HG03354 (cell line): ENCODE results near the gene RPUSD3.
"Not testable (repeated sequence)": the region's sequence is repeated elsewhere in the genome, so short reads cannot be mapped to it uniquely, and the experiment has no call there.

Experiments
- ATAC-seq: cut with Tn5 transposase; IDR thresholded peaks from one replicate; pipeline ENCODE4 v1.9.1; 2021; ENCODE audit warnings: mild to moderate bottlenecking; ENCODE audit not compliant: unreplicated experiment, poor library complexity, severe bottlenecking

The RPUSD3 gene

GRCh38 chr3:9843715-9844438 lies at the start of gene RPUSD3:
Gene RPUSD3, minus strand, starts transcription at chr3:9844008. Its CDS starts 18 bp downstream, at chr3:9843990.
- ATAC-seq = peak; percentile 98

GRCh38 chr3:9891072-9891622 lies 47.3 kb upstream of the RPUSD3 start:
- peak; percentile 5 for ATAC-seq

- ATAC-seq = peak; percentile 86
These were observed 46.7 kb upstream of the RPUSD3 start, which contains the start of gene JAGN1 for GRCh38 chr3:9890249-9891071. Gene JAGN1, plus strand, starts transcription at chr3:9890610. Its CDS starts 113 bp downstream, at chr3:9890723.

- no peak for ATAC-seq
These were observed 45.6 kb upstream of the RPUSD3 start for GRCh38 chr3:9889405-9889804.

GRCh38 chr3:9888540-9888939 lies 44.7 kb upstream of the RPUSD3 start:
- ATAC-seq = no peak

- ATAC-seq = no peak
These were observed 43.7 kb upstream of the RPUSD3 start for GRCh38 chr3:9887480-9887879.

- no peak for ATAC-seq
These were observed 42.5 kb upstream of the RPUSD3 start for GRCh38 chr3:9886328-9886727.

- no peak for ATAC-seq
These were observed 40.9 kb upstream of the RPUSD3 start for GRCh38 chr3:9884555-9885165.

GRCh38 chr3:9883706-9884554 lies 40.1 kb upstream of the RPUSD3 start:
- ATAC-seq = no peak

- ATAC-seq = no peak
These were observed 37.6 kb upstream of the RPUSD3 start for GRCh38 chr3:9881441-9881840.

GRCh38 chr3:9879830-9880549 lies 36.2 kb upstream of the RPUSD3 start, which contains the start of gene CIDEC:
Gene CIDEC, minus strand, starts transcription at chr3:9880253. Its CDS starts 1,767 bp downstream, at chr3:9878486.
- no peak for ATAC-seq

- ATAC-seq = no peak
These were observed 34.9 kb upstream of the RPUSD3 start for GRCh38 chr3:9878700-9879099.

- ATAC-seq = no peak
These were observed 33.2 kb upstream of the RPUSD3 start for GRCh38 chr3:9876991-9877390.

- ATAC-seq = not testable (repeated sequence)
These were observed 32.4 kb upstream of the RPUSD3 start for GRCh38 chr3:9876255-9876654.

GRCh38 chr3:9875448-9875847 lies 31.6 kb upstream of the RPUSD3 start:
- no peak for ATAC-seq

- ATAC-seq = not testable (repeated sequence)
These were observed 28.3 kb upstream of the RPUSD3 start for GRCh38 chr3:9872067-9872466.

GRCh38 chr3:9870978-9871377 lies 27.2 kb upstream of the RPUSD3 start:
- no peak for ATAC-seq

- no peak for ATAC-seq
These were observed 26.1 kb upstream of the RPUSD3 start for GRCh38 chr3:9869955-9870354.

GRCh38 chr3:9867106-9867505 lies 23.3 kb upstream of the RPUSD3 start:
- ATAC-seq = no peak
